Right lobe of liver (tissue), 6 donors: ENCODE results near the gene UBE2E2. TPM values are rescaled to one million over a fixed set of nuclear protein-coding genes. Genes with fewer than 3 reads are reported as not detected.

Source experiments
- ATAC-seq, 4 donors: fragments of 200-7000 bp; cut with Tn5 transposase; one replicate each; pipeline ENCODE4 v1.9.1; 2020; ENCODE audit warnings: mild to moderate bottlenecking in 4 of 4, moderate library complexity in 4 of 4
- DNase-seq, 3 donors: peaks; one replicate each; pipeline ENCODE4 v3.0.0-alpha.2; 2020
- H3K27ac ChIP-seq, 3 donors: fragments of 200-600 bp; one replicate each; pipeline ENCODE4 v1.8.0; 2022
- H3K27me3 ChIP-seq, 2 donors: fragments of 200-600 bp; one replicate each; pipeline ENCODE4 v1.8.0; 2022
- H3K36me3 ChIP-seq, 4 donors: fragments of 200-600 bp; sonication (generic) in 1 of 4; one replicate each; pipeline versions ENCODE4 v1.5.1 to v1.8.0; 2017 to 2022; ENCODE audit warnings: control low read depth in 1 of 4
- H3K4me1 ChIP-seq, 4 donors: fragments of 200-600 bp; sonication (generic) in 1 of 4; one replicate each; pipeline versions ENCODE4 v1.5.1 to v1.8.0; 2017 to 2022; ENCODE audit warnings: control low read depth in 1 of 4
- H3K4me3 ChIP-seq, 3 donors: fragments of 200-600 bp; one replicate each; pipeline ENCODE4 v1.8.0; 2022
- H3K9me3 ChIP-seq, 4 donors: fragments of 200-600 bp; sonication (generic) in 1 of 4; one replicate each; pipeline versions ENCODE4 v1.5.1 to v1.8.0; 2017 to 2022; ENCODE audit warnings: control low read depth in 1 of 4
- POLR2A ChIP-seq: fragments of 450-650 bp; IDR thresholded peaks from one replicate; pipeline ENCODE4 v1.6.1; 2017; ENCODE audit warnings: antibody characterized with exemption, mild to moderate bottlenecking
- WGBS: methylation state at CpG from one replicate; pipeline ENCODE4 v1.1.6; 2018; ENCODE audit warnings: low coverage, low lambda C conversion rate; ENCODE audit not compliant: insufficient coverage; ENCODE audit errors: missing lambda C conversion rate; 5-methylcytosine and 5-hydroxymethylcytosine counted together
- intact Hi-C, 2 donors: fragments of 100-400 bp; cut with DNase I; formaldehyde crosslinking; loops; one replicate each; pipeline versions ENCODE4 v1.11.2 to v1.14.1; 2022
- total RNA-seq, 6 experiments: library from RNA; depleted of rRNA in 2 of 6; stranded (reverse); fragments of >200 nt in 2 of 6; fragmentation: NEBNext Ultra II Directional in 3 of 6; extraction: Animal tissue kit (Norgen Biotek cat#: 25700) in 3 of 6; gene quantifications; one replicate each; pipeline versions ENCODE4 v1.1.0 to v1.2.4, GENCODE V29; 2016 to 2023
- TF ChIP-seq, protein P1 (sequence below), 4 donors: fragments of 200-600 bp in 3 of 4; fragments of 450-650 bp in 1 of 4; IDR thresholded peaks; one replicate each; pipeline versions ENCODE4 v1.5.1 to v1.8.0; 2016 to 2022; ENCODE audit warnings: antibody characterized with exemption in 4 of 4, mild to moderate bottlenecking in 2 of 4
- donor health status: DM: no; HTN: yes; CAD: no.
- donor health status: DM: no; HTN: no; CAD: no.
- donor health status: DM: no; HTN: no; CAD: no.
- donor health status: DM: no; HTN: yes; CAD: no.
- donor health status: DM: no; HTN: yes; CAD: no.

Gene UBE2E2
- total RNA-seq, 6 experiments from 2014 or later: 17.2 to 29.1 (median 18.1) TPM

DNA sequence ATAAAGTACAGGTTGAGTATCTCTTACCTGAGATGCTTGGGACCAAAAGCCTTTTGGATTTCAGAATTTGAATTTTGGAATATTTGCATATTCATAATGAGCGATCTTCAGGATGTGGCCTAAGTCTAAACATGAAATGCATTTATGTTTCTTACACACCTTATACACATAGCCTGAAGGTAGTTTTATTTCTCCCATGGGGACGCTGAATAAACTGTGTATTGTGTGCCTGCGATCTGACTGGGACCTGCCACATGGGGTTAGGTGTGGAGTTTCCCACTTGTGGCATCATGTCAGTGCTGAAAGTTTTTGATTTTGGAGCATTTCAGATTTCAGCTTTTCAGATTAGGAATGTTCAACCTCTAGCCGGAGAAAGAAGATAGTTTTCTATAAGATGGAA lies 35.5 kb downstream of the UBE2E2 start:
- ATAC-seq (no peak), DNase-seq (no peak)
- H3K4me1 ChIP-seq: peaks cover 0 to 10% (median 4%) of the 10 kb centered on the region in 4 donors
- no peaks in the 10 kb centered on the region for H3K36me3 ChIP-seq
- no peaks in the 10 kb centered on the region for H3K9me3 ChIP-seq
- intact Hi-C loops: no loop called here
- no peaks in the 10 kb centered on the region for H3K27me3 ChIP-seq
- no peak overlapping the region for H3K27ac ChIP-seq
- WGBS: 91% methylated on average over 4 of the region's 4 CpGs
- no peak overlapping the region for H3K4me3 ChIP-seq
- no peak for TF ChIP-seq POLR2A
- TF ChIP-seq, protein P1, sequence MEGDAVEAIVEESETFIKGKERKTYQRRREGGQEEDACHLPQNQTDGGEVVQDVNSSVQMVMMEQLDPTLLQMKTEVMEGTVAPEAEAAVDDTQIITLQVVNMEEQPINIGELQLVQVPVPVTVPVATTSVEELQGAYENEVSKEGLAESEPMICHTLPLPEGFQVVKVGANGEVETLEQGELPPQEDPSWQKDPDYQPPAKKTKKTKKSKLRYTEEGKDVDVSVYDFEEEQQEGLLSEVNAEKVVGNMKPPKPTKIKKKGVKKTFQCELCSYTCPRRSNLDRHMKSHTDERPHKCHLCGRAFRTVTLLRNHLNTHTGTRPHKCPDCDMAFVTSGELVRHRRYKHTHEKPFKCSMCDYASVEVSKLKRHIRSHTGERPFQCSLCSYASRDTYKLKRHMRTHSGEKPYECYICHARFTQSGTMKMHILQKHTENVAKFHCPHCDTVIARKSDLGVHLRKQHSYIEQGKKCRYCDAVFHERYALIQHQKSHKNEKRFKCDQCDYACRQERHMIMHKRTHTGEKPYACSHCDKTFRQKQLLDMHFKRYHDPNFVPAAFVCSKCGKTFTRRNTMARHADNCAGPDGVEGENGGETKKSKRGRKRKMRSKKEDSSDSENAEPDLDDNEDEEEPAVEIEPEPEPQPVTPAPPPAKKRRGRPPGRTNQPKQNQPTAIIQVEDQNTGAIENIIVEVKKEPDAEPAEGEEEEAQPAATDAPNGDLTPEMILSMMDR (IDR thresholded peaks at IDR 0.05): no peak

DNA sequence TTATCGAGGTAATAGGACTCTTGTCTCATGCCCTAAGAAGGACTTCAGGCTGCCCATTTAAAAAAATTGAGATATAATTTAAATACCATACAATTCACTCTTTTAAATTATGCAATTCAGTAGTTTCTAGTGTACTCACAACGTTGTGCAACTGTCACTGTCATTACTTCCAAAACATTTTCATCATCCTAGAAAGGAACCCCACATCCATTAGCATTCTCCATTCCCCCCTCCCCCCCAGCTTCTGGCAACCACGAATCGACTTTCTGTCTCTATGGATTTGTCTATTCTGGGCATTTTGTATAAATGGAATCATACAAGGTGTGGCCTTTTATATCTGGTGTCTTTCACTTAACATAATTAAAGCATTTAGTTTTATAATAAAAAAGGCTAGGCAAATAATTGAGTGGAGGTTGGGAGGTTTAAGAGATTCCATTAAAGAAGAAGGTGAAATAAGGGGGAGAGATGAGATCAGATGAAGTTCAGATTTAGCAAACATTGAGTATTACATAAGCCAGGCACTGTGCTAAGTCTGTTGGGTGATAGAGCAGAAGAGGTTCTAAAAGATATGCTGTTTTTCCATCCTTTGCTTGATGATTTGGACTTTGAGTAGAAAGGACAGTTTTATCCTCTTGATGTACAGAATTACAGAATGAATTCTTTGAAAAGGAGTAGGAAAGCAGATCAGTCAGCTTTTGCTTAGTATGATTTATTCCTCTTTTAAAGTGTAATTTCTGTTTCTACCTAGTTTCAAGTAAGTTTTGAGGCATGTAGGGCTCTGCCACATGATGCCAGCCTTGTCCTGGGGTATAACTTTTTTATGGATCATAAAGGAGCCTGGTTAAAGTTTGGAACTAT lies 36.3 kb downstream of the UBE2E2 start:
- ATAC-seq: peak; percentile 66 to 89 (median 70)
- no peaks in the 10 kb centered on the region for H3K36me3 ChIP-seq
- DNase-seq: no peak
- no peak overlapping the region for H3K4me3 ChIP-seq
- WGBS: 52% methylated on average over 4 of the region's 4 CpGs
- intact Hi-C loops: no loop called here
- H3K9me3 ChIP-seq: no peaks in the 10 kb centered on the region
- H3K4me1 ChIP-seq: peaks cover 0 to 15% (median 4%) of the 10 kb centered on the region in 4 donors
- no peak overlapping the region for H3K27ac ChIP-seq
- TF ChIP-seq, protein P1 (IDR thresholded peaks at IDR 0.05): no peak
- no peak for TF ChIP-seq POLR2A
- H3K27me3 ChIP-seq: no peaks in the 10 kb centered on the region

DNA sequence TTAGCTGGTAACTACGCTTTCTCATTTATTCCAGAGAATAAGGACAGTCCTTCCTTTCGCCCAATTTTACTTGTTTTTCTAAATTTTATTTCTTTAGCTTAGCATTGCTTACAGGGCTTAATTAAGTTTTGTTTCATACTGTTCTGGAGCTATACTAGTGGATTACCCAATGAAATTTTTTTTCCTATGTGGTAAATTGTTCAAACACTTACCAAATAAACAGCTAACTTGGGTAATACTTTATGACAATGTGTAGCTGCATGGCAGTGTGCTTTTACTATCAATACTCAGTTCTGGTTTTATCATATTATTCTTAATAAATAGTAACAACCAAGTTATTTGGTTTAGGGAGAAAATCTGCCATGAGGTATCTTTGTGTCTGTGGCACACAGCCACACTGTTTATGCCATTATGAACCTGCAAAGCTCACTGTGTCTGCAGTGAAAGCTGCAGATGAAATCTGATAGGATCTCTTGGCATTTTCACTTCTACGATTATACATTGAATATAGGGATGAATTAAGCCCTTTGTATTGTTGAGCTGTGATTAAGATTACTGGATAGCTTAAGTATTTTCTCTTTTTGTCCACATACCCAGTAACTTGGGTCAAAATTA lies 37.2 kb downstream of the UBE2E2 start:
- H3K4me3 ChIP-seq: no peak overlapping the region
- H3K36me3 ChIP-seq: no peaks in the 10 kb centered on the region
- no peak overlapping the region for H3K27ac ChIP-seq
- intact Hi-C loops: no loop called here
- TF ChIP-seq POLR2A: no peak
- TF ChIP-seq, protein P1 (IDR thresholded peaks at IDR 0.05): no peak
- 98% methylated on average over 3 of the region's 3 CpGs for WGBS
- DNase-seq: no peak
- H3K27me3 ChIP-seq: no peaks in the 10 kb centered on the region
- no peaks in the 10 kb centered on the region for H3K9me3 ChIP-seq
- H3K4me1 ChIP-seq: peaks cover 0 to 22% (median 4%) of the 10 kb centered on the region in 4 donors
- ATAC-seq: peak in 2 of 4 donors; percentile 34 to 40

DNA sequence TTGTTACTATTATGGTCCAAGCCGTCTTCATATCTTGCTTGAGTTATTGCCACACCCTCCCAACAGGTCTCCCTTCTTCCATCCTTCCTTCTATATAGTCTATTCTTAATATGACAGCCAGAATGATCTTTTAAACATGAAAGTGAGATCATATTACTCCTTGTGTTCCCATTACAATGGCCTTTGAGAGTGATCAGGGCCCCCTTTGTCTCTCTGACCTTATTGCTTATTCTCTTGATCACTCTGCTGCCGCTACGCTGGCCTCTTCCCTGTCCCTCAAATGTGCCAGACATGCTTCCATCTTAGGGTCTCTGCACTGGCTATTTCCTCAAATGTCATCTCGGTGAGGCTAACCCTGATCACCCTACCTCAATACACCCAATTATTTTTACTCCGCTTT lies 38.1 kb downstream of the UBE2E2 start:
- Histone ChIP-seq H3K4me1 (peaks cover 0 to 22% (median 4%) of the 10 kb centered on the region in 4 donors), H3K27me3 (no peaks in the 10 kb centered on the region), H3K27ac (no peak overlapping the region), H3K9me3 (no peaks in the 10 kb centered on the region), H3K4me3 (no peak overlapping the region), H3K36me3 (no peaks in the 10 kb centered on the region)
- intact Hi-C loops: no loop called here
- DNase-seq: no peak
- TF ChIP-seq, protein P1 (IDR thresholded peaks at IDR 0.05): no peak
- no peak for TF ChIP-seq POLR2A
- ATAC-seq: no peak
- WGBS: 93% methylated on average over 5 of the region's 5 CpGs
